Activated CD4-positive, alpha-beta T cell treated with anti-CD3 and anti-CD28 coated beads for 24 hours (primary cell): ENCODE results near the gene FAM20B.
"Not testable (repeated sequence)": the region's sequence is repeated elsewhere in the genome, so short reads cannot be mapped to it uniquely, and the experiment has no call there.

Experiments
- DNase-seq, 2 donors: peaks; one replicate each; pipeline ENCODE4 v3.0.0-alpha.2; 2020; ENCODE audit warnings: low read depth in 2 of 2

Gene FAM20B

GRCh38 chr1:179025125-179025974 is at the start of gene FAM20B:
Gene FAM20B (plus strand): TSS chr1:179025894. CDS start chr1:179043848, 17,954 bp downstream.
- peak; percentile 83 to 85 for DNase-seq

- DNase-seq = no peak
Measured at GRCh38 chr1:178976541-178976940, 49.2 kb upstream of the FAM20B start.

GRCh38 chr1:178986204-178986603 is 39.5 kb upstream of the FAM20B start:
- no peak for DNase-seq

- DNase-seq = not testable (repeated sequence)
Measured at GRCh38 chr1:178988198-178988597, 37.5 kb upstream of the FAM20B start.

GRCh38 chr1:178993559-178993958 is 32.1 kb upstream of the FAM20B start:
- no peak for DNase-seq

- no peak for DNase-seq
Measured at GRCh38 chr1:178997428-178997827, 28.3 kb upstream of the FAM20B start.

- DNase-seq = no peak
Measured at GRCh38 chr1:178998295-178998694, 27.4 kb upstream of the FAM20B start.

GRCh38 chr1:178999061-178999460 is 26.6 kb upstream of the FAM20B start:
- no peak for DNase-seq

GRCh38 chr1:179001451-179001850 is 24.2 kb upstream of the FAM20B start:
- no peak for DNase-seq

GRCh38 chr1:179002064-179002463 is 23.6 kb upstream of the FAM20B start:
- not testable (repeated sequence) for DNase-seq

- peak; percentile 48 to 65 for DNase-seq
Measured at GRCh38 chr1:179002552-179003345, 22.9 kb upstream of the FAM20B start.

GRCh38 chr1:179003512-179004066 is 22.1 kb upstream of the FAM20B start:
- DNase-seq = no peak

- no peak for DNase-seq
Measured at GRCh38 chr1:179007233-179007632, 18.5 kb upstream of the FAM20B start.

GRCh38 chr1:179010671-179011070 is 15.0 kb upstream of the FAM20B start:
- no peak for DNase-seq

- no peak for DNase-seq
Measured at GRCh38 chr1:179012038-179012437, 13.7 kb upstream of the FAM20B start.

- DNase-seq = no peak
Measured at GRCh38 chr1:179014123-179014522, 11.6 kb upstream of the FAM20B start.

- DNase-seq = no peak
Measured at GRCh38 chr1:179015396-179015795, 10.3 kb upstream of the FAM20B start.

- no peak for DNase-seq
Measured at GRCh38 chr1:179016706-179017382, 8.8 kb upstream of the FAM20B start.

GRCh38 chr1:179017383-179018326 is 8.0 kb upstream of the FAM20B start:
- DNase-seq = no peak

- no peak for DNase-seq
Measured at GRCh38 chr1:179021873-179022272, 3.8 kb upstream of the FAM20B start.
